ENCODE measurements around the gene EVI2B.
A peak's percentile ranks its signal among the peaks of the same experiment; 100 is the strongest.

Gene EVI2B

DNA sequence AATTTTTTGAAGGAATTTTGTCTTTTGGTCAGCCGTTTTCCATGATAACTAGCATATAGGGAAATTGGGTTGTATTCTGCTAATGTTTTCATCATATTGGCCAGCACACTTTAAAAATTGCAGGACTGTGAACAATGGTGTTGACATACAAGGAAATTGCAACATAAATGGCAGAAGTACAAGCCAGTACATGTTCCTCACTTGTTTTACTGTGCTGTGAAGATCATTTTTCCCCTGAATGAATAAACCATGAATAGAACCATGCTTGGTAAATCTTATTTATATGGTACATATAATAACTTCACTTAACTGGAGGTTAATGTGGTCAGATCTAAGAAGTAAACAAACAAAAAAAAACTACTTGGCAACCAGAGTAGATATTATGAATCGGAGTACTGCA is 39.6 kb downstream of the EVI2B start:
- Histone ChIP-seq H2BK5ac (ENCODE audit: low read depth, low read length, poor library complexity, severe bottlenecking) (no peak overlapping the region), H3K4me3 (ENCODE audit: insufficient read depth in 1 of 2, low read depth in 1 of 2, low read length in 2 of 2) (no peak overlapping the region), H3K23ac (ENCODE audit: low read length in 2 of 2) (no peak overlapping the region), H2AK5ac (ENCODE audit: low read length, severe bottlenecking) (no peak overlapping the region), H3K9ac (ENCODE audit: low read length) (peak overlapping the region; percentile 83), H2BK12ac (ENCODE audit: low read length in 2 of 2) (no peak overlapping the region), H2AFZ (ENCODE audit: low read depth, low read length) (no peak overlapping the region), H3K9me3 (ENCODE audit: control insufficient read depth, low read length) (no peaks in the 10 kb centered on the region), H3K14ac (ENCODE audit: low read length in 2 of 2) (no peak overlapping the region), H3K4ac (ENCODE audit: low read depth in 1 of 2, low read length in 2 of 2) (no peak overlapping the region), H4K91ac (ENCODE audit: low read length) (no peak overlapping the region), H3K4me1 (ENCODE audit: control insufficient read depth, insufficient read depth, low read depth, low read length) (peaks cover 3% of the 10 kb centered on the region), H4K8ac (ENCODE audit: low read length) (no peak overlapping the region), H3K36me3 (ENCODE audit: control insufficient read depth in 1 of 2, insufficient read depth in 2 of 2, low read depth in 1 of 2, low read length in 2 of 2) (peaks cover 3 to 34% of the 10 kb centered on the region in 2 experiments), H3K18ac (ENCODE audit: low read depth in 1 of 2, low read length in 2 of 2) (no peak overlapping the region), H3K79me1 (replicated peaks; ENCODE audit: low read length, poor library complexity, severe bottlenecking) (peaks cover 14% of the 10 kb centered on the region), H3K27me3 (ENCODE audit: control insufficient read depth in 1 of 2, insufficient read depth in 1 of 2, low read length in 2 of 2) (no peaks in the 10 kb centered on the region), H3K4me2 (ENCODE audit: low read length, poor library complexity, severe bottlenecking) (no peak overlapping the region), H2BK120ac (ENCODE audit: low read depth, low read length) (no peak overlapping the region), H2BK15ac (ENCODE audit: low read depth, poor library complexity, severe bottlenecking) (no peak overlapping the region), H3K27ac (ENCODE audit: low read length, poor library complexity, severe bottlenecking) (no peak overlapping the region)
- DNase-seq: peak; percentile 73
- 89% methylated on average over 2 of the region's 2 CpGs for WGBS

DNA sequence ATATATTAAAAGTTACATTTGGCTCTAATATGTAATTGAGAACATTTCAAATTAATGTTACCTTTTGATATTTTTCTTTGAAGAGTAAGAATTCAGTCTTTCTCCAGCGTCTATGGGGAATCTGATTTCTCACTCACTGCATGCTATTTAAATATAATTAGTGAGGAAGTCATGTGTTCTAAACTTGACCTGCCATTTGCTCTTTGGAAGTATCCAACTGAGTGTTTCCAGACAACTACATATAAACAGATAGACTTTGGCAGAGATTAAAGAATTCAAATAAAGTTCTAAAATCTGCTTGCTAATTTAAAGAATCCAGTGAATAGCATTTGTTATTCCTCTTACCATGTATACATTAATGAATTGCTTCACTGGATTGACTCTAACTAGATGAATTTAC is 40.3 kb downstream of the EVI2B start:
- H3K23ac ChIP-seq (ENCODE audit: low read length in 2 of 2): no peak overlapping the region
- H4K91ac ChIP-seq (ENCODE audit: low read length): no peak overlapping the region
- DNase-seq: no peak
- H3K9me3 ChIP-seq (ENCODE audit: control insufficient read depth, low read length): no peaks in the 10 kb centered on the region
- H3K4me1 ChIP-seq (ENCODE audit: control insufficient read depth, insufficient read depth, low read depth, low read length): peaks cover 6% of the 10 kb centered on the region
- no peak overlapping the region for H2BK12ac ChIP-seq (ENCODE audit: low read length in 2 of 2)
- no peak overlapping the region for H2BK5ac ChIP-seq (ENCODE audit: low read depth, low read length, poor library complexity, severe bottlenecking)
- no peak overlapping the region for H3K18ac ChIP-seq (ENCODE audit: low read depth in 1 of 2, low read length in 2 of 2)
- no peaks in the 10 kb centered on the region for H3K27me3 ChIP-seq (ENCODE audit: control insufficient read depth in 1 of 2, insufficient read depth in 1 of 2, low read length in 2 of 2)
- peaks cover 11% of the 10 kb centered on the region for H3K79me1 ChIP-seq (replicated peaks; ENCODE audit: low read length, poor library complexity, severe bottlenecking)
- no peak overlapping the region for H3K14ac ChIP-seq (ENCODE audit: low read length in 2 of 2)
- H3K4me3 ChIP-seq (ENCODE audit: insufficient read depth in 1 of 2, low read depth in 1 of 2, low read length in 2 of 2): peak overlapping the region in 1 of 2 experiments; percentile 7
- H2AK5ac ChIP-seq (ENCODE audit: low read length, severe bottlenecking): no peak overlapping the region
- no peak overlapping the region for H3K4ac ChIP-seq (ENCODE audit: low read depth in 1 of 2, low read length in 2 of 2)
- H3K9ac ChIP-seq (ENCODE audit: low read length): peak overlapping the region; percentile 83
- no peak overlapping the region for H3K4me2 ChIP-seq (ENCODE audit: low read length, poor library complexity, severe bottlenecking)
- H4K8ac ChIP-seq (ENCODE audit: low read length): no peak overlapping the region
- no peak overlapping the region for H2AFZ ChIP-seq (ENCODE audit: low read depth, low read length)
- H2BK15ac ChIP-seq (ENCODE audit: low read depth, poor library complexity, severe bottlenecking): no peak overlapping the region
- no peak overlapping the region for H2BK120ac ChIP-seq (ENCODE audit: low read depth, low read length)
- H3K27ac ChIP-seq (ENCODE audit: low read length, poor library complexity, severe bottlenecking): no peak overlapping the region
- no CpG with 5 or more reads among the region's 1 CpG for WGBS
- peaks cover 0 to 34% of the 10 kb centered on the region in 2 experiments for H3K36me3 ChIP-seq (ENCODE audit: control insufficient read depth in 1 of 2, insufficient read depth in 2 of 2, low read depth in 1 of 2, low read length in 2 of 2)

DNA sequence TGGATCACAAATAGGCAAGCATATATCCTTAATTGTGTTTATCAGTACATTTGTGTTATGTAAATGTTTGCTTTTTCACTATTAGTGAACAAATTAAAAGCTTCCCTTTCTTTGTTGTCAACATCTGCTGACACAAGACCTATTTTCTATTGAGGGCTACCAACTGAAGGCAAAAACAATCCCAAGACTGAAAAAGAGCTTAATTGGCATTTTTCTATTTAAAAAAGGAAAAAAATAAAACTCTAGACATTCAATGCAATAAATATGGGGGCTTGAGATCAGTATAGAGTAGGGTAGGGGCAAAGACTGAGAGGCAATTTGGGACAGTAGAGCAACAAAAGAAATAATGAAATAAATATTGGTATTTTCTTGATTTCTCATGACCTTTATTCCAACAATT is 41.1 kb downstream of the EVI2B start:
- Histone ChIP-seq H2BK120ac (ENCODE audit: low read depth, low read length) (no peak overlapping the region), H3K18ac (ENCODE audit: low read depth in 1 of 2, low read length in 2 of 2) (no peak overlapping the region), H2BK15ac (ENCODE audit: low read depth, poor library complexity, severe bottlenecking) (no peak overlapping the region), H3K27ac (ENCODE audit: low read length, poor library complexity, severe bottlenecking) (no peak overlapping the region), H3K79me1 (replicated peaks; ENCODE audit: low read length, poor library complexity, severe bottlenecking) (peaks cover 11% of the 10 kb centered on the region), H3K4me1 (ENCODE audit: control insufficient read depth, insufficient read depth, low read depth, low read length) (peaks cover 9% of the 10 kb centered on the region), H4K91ac (ENCODE audit: low read length) (no peak overlapping the region), H2BK5ac (ENCODE audit: low read depth, low read length, poor library complexity, severe bottlenecking) (no peak overlapping the region), H3K14ac (ENCODE audit: low read length in 2 of 2) (no peak overlapping the region), H2AK5ac (ENCODE audit: low read length, severe bottlenecking) (no peak overlapping the region), H3K9me3 (ENCODE audit: control insufficient read depth, low read length) (no peaks in the 10 kb centered on the region), H3K23ac (ENCODE audit: low read length in 2 of 2) (no peak overlapping the region), H3K27me3 (ENCODE audit: control insufficient read depth in 1 of 2, insufficient read depth in 1 of 2, low read length in 2 of 2) (no peaks in the 10 kb centered on the region), H2BK12ac (ENCODE audit: low read length in 2 of 2) (no peak overlapping the region), H3K9ac (ENCODE audit: low read length) (peak overlapping the region; percentile 83), H3K4me2 (ENCODE audit: low read length, poor library complexity, severe bottlenecking) (no peak overlapping the region), H3K36me3 (ENCODE audit: control insufficient read depth in 1 of 2, insufficient read depth in 2 of 2, low read depth in 1 of 2, low read length in 2 of 2) (peaks cover 0 to 31% of the 10 kb centered on the region in 2 experiments), H2AFZ (ENCODE audit: low read depth, low read length) (no peak overlapping the region), H3K4me3 (ENCODE audit: insufficient read depth in 1 of 2, low read depth in 1 of 2, low read length in 2 of 2) (peak overlapping the region in 1 of 2 experiments; percentile 7), H4K8ac (ENCODE audit: low read length) (no peak overlapping the region), H3K4ac (ENCODE audit: low read depth in 1 of 2, low read length in 2 of 2) (no peak overlapping the region)
- no peak for DNase-seq

DNA sequence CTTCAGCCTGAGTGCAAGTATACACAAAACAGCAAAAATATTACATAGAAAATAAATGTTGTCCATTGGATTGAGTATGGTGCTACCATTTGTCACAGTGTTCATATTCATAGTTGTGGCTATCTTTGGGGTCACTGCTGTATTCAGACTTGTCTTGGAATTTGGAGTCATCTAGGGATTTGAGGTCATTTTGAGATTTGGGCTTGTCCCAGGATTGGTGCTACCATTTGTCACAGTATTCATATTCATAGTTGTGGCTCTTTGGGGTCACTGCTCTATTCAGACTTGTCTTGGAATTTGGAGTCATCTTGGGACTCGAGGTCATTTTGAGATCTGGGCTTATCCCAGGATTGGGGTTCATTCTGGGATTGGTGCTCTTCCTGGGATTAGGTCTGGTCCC is 41.6 kb downstream of the EVI2B start:
- Histone ChIP-seq H3K23ac (ENCODE audit: low read length in 2 of 2) (no peak overlapping the region), H3K4me3 (ENCODE audit: insufficient read depth in 1 of 2, low read depth in 1 of 2, low read length in 2 of 2) (no peak overlapping the region), H2BK5ac (ENCODE audit: low read depth, low read length, poor library complexity, severe bottlenecking) (no peak overlapping the region), H3K4ac (ENCODE audit: low read depth in 1 of 2, low read length in 2 of 2) (peak overlapping the region in 1 of 2 experiments; percentile 67), H3K36me3 (ENCODE audit: control insufficient read depth in 1 of 2, insufficient read depth in 2 of 2, low read depth in 1 of 2, low read length in 2 of 2) (peaks cover 0 to 29% of the 10 kb centered on the region in 2 experiments), H3K14ac (ENCODE audit: low read length in 2 of 2) (no peak overlapping the region), H3K9ac (ENCODE audit: low read length) (no peak overlapping the region), H2BK120ac (ENCODE audit: low read depth, low read length) (no peak overlapping the region), H3K79me1 (replicated peaks; ENCODE audit: low read length, poor library complexity, severe bottlenecking) (peaks cover 9% of the 10 kb centered on the region), H3K18ac (ENCODE audit: low read depth in 1 of 2, low read length in 2 of 2) (peak overlapping the region in 1 of 2 experiments; percentile 50), H4K8ac (ENCODE audit: low read length) (no peak overlapping the region), H2AK5ac (ENCODE audit: low read length, severe bottlenecking) (peak overlapping the region; percentile 92), H3K27me3 (ENCODE audit: control insufficient read depth in 1 of 2, insufficient read depth in 1 of 2, low read length in 2 of 2) (no peaks in the 10 kb centered on the region), H2BK15ac (ENCODE audit: low read depth, poor library complexity, severe bottlenecking) (no peak overlapping the region), H3K4me2 (ENCODE audit: low read length, poor library complexity, severe bottlenecking) (no peak overlapping the region), H3K4me1 (ENCODE audit: control insufficient read depth, insufficient read depth, low read depth, low read length) (peaks cover 9% of the 10 kb centered on the region), H3K9me3 (ENCODE audit: control insufficient read depth, low read length) (no peaks in the 10 kb centered on the region), H3K27ac (ENCODE audit: low read length, poor library complexity, severe bottlenecking) (no peak overlapping the region), H4K91ac (ENCODE audit: low read length) (no peak overlapping the region), H2AFZ (ENCODE audit: low read depth, low read length) (no peak overlapping the region), H2BK12ac (ENCODE audit: low read length in 2 of 2) (no peak overlapping the region)
- DNase-seq: no peak
- WGBS: 94% methylated on average over 1 of the region's 1 CpG
